B cell (primary cell): ENCODE measurements around the gene IGSF9B. TPM values are rescaled to one million over a fixed set of nuclear protein-coding genes. Genes with fewer than 3 reads are reported as not detected.

Experiments
- ATAC-seq: fragments of 200-7000 bp; cut with Tn5 transposase; one replicate; pipeline ENCODE4 v1.10.0; 2021; ENCODE audit warnings: low read depth, mild to moderate bottlenecking, moderate number of reproducible peaks, moderate library complexity
- CTCF ChIA-PET: fragments of 350-600 bp; sonication (Branson Sonifier 250); formaldehyde crosslinking; loops from one replicate; lab custom pipeline; 2021; ENCODE audit warnings: antibody characterized with exemption, inconsistent platforms; lab: Charles Lee
- POLR2A ChIA-PET: fragments of 350-600 bp; sonication (Branson Sonifier 250); formaldehyde crosslinking; loops from one replicate; lab custom pipeline; 2021; ENCODE audit warnings: antibody characterized with exemption; lab: Charles Lee
- DNase-seq: peaks from one replicate; pipeline ENCODE4 v3.0.0; 2013
- H2AFZ ChIP-seq: 2 replicates; pipeline ENCODE4 v1.6.1; 2012; ENCODE audit warnings: mild to moderate bottlenecking, low read depth, low read length; ENCODE audit not compliant: insufficient read depth, poor library complexity, severe bottlenecking
- H3K27ac ChIP-seq, 2 donors: 1 replicate in 1 of 2; 2 replicates in 1 of 2; pipeline ENCODE4 v1.5.1; 2012 to 2013; ENCODE audit warnings: low read length in 2 of 2, mild to moderate bottlenecking in 2 of 2, moderate library complexity in 1 of 2
- H3K27me3 ChIP-seq, 4 experiments: fragments of 200-600 bp in 1 of 4; sonication (generic) in 1 of 4; replicated peaks in 1 of 4; 1 replicate in 2 of 4; 2 replicates in 2 of 4; pipeline versions ENCODE4 v1.6.1 to v1.7.0; 2013 to 2016; ENCODE audit warnings: low read length in 3 of 4, mild to moderate bottlenecking in 2 of 4, mixed read lengths in 1 of 4, moderate library complexity in 1 of 4; ENCODE audit not compliant: insufficient read depth in 4 of 4, control insufficient read depth in 3 of 4; ENCODE audit errors: control extremely low read depth in 1 of 4
- H3K36me3 ChIP-seq, 2 experiments: replicated peaks in 1 of 2; 1 replicate in 1 of 2; 2 replicates in 1 of 2; pipeline versions ENCODE4 v1.6.1 to v1.7.1; 2013; ENCODE audit warnings: low read length in 1 of 2; ENCODE audit not compliant: insufficient read depth in 2 of 2, control insufficient read depth in 1 of 2; ENCODE audit errors: control extremely low read depth in 1 of 2, extremely low read depth in 1 of 2
- H3K4me1 ChIP-seq, 2 donors: fragments of 200-600 bp in 1 of 2; sonication (generic) in 1 of 2; 1 replicate in 1 of 2; 2 replicates in 1 of 2; pipeline versions ENCODE4 v1.5.1 to v1.6.1; 2013 to 2017; ENCODE audit warnings: low read length in 2 of 2; ENCODE audit not compliant: control insufficient read depth in 2 of 2, insufficient read depth in 2 of 2
- H3K4me2 ChIP-seq: replicated peaks from 2 replicates; pipeline ENCODE3; 2012; ENCODE audit warnings: mild to moderate bottlenecking, low read depth, low read length; ENCODE audit not compliant: poor library complexity, severe bottlenecking
- H3K4me3 ChIP-seq, 5 experiments: fragments of 200-600 bp in 1 of 5; sonication (generic) in 1 of 5; 1 replicate in 3 of 5; 2 replicates in 2 of 5; pipeline versions ENCODE4 v1.5.1 to v1.7.0; 2011 to 2016; ENCODE audit warnings: low read length in 4 of 5, mild to moderate bottlenecking in 4 of 5, low read depth in 2 of 5, control low read depth in 1 of 5, moderate library complexity in 1 of 5; ENCODE audit not compliant: insufficient read depth in 1 of 5; ENCODE audit errors: control extremely low read depth in 1 of 5, extremely low read depth in 1 of 5
- H3K79me2 ChIP-seq: fragments of 200-600 bp; sonication (generic); one replicate; pipeline ENCODE4 v1.6.0; 2016; ENCODE audit warnings: low read length; ENCODE audit not compliant: control insufficient read depth, insufficient read depth
- H3K9ac ChIP-seq: fragments of 200-600 bp; sonication (generic); 2 replicates; pipeline ENCODE4 v1.6.1; 2017; ENCODE audit warnings: mild to moderate bottlenecking, low read length, moderate library complexity
- H3K9me3 ChIP-seq, 3 donors: one replicate each; pipeline versions ENCODE4 v1.6.1 to v1.7.1; 2013; ENCODE audit warnings: low read length in 2 of 3; ENCODE audit not compliant: control insufficient read depth in 2 of 3, insufficient read depth in 1 of 3; ENCODE audit errors: control extremely low read depth in 1 of 3
- H4K20me1 ChIP-seq: 2 replicates; pipeline ENCODE4 v1.6.0; 2012; ENCODE audit warnings: mild to moderate bottlenecking, low read length; ENCODE audit not compliant: insufficient read depth, control insufficient read depth, poor library complexity, severe bottlenecking
- H3K27ac Mint-ChIP-seq: one replicate; pipeline ENCODE4 v1.8.0; 2021; ENCODE audit warnings: mixed read lengths
- H3K27me3 Mint-ChIP-seq: one replicate; pipeline ENCODE4 v1.8.0; 2021; ENCODE audit warnings: mixed read lengths
- H3K4me1 Mint-ChIP-seq: one replicate; pipeline ENCODE4 v1.8.0; 2021; ENCODE audit warnings: mixed read lengths
- H3K4me3 Mint-ChIP-seq: one replicate; pipeline ENCODE4 v1.8.0; 2021; ENCODE audit warnings: mixed read lengths
- H3K9me3 Mint-ChIP-seq: one replicate; pipeline ENCODE4 v1.8.0; 2022; ENCODE audit warnings: mixed read lengths; ENCODE audit not compliant: insufficient read depth
- CTCF ChIP-seq: fragments of 200-600 bp; IDR thresholded peaks from one replicate; pipeline ENCODE4 v1.8.0; 2022; ENCODE audit warnings: antibody characterized with exemption, mild to moderate bottlenecking
- EZH2 ChIP-seq: IDR thresholded peaks from 2 replicates; pipeline ENCODE4 v1.6.1; 2012; ENCODE audit warnings: borderline replicate concordance, low read depth, mild to moderate bottlenecking, moderate library complexity, low read length; ENCODE audit not compliant: insufficient read depth, poor library complexity, severe bottlenecking
- WGBS: methylation state at CpG from one replicate; pipeline ENCODE4 v1.1.5; 2013; ENCODE audit warnings: missing lambda C conversion rate; ENCODE audit not compliant: insufficient coverage; 5-methylcytosine and 5-hydroxymethylcytosine counted together
- intact Hi-C: fragments of 100-400 bp; cut with micrococcal nuclease; formaldehyde crosslinking; loops from one replicate; pipeline ENCODE4 v1.10.0; 2022
- polyA plus RNA-seq: library from polyadenylated mRNA; depleted of rRNA; stranded (reverse); fragments of >200 nt; gene quantifications from 2 replicates; pipeline ENCODE4 v1.2.3, GENCODE V29; 2012
- total RNA-seq, 2 donors: library from RNA; stranded (reverse); fragments of 120-200 nt in 1 of 2; gene quantifications; 1 replicate in 1 of 2; 2 replicates in 1 of 2; pipeline versions ENCODE4 v1.2.3 to v1.2.4, GENCODE V29; 2013 to 2022

IGSF9B gene
- total and polyA plus RNA-seq, 2 donors (not counting 1 experiment from before 2014, with no cell fraction given): 0.15 to 0.37 TPM

DNA sequence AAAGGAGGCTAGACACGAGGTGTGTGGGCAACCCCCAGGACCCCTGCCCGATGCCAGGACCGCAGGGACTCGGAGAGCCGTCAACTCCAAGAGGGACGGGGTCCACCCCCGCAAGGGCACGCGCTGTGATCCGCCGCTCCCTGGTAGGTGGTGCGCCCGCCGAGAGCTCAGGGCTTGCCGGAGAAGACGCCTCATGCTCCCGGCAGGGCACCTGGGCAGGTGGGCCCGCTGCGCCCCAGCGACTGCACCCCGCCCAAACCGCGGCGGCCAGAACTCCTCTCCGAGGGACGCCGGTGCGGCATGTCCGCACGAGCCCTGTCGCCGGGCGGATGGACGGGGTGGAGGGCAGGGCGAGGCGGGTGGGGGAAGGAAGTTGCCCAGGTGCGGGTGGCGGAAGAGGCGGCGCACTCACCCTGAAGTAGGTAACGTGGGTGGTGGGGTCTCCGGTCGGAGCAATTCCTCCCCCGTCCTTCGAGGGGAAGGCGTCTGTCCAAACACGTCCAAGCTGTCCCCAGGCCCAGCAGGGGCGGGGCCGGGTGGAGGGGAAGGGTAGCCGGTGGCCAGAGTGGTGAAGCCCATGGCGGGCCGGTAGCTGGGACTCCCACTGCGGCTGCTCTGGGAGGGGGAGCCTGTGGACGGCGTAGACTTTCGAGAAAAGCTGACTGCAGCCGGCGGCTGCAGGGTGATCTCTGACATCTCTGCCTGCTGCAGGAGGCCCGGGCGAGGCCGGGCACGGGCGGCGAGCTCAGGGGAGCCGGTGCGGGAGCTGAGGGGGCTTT lies 37.2 kb downstream of the IGSF9B start:
- peak overlapping the region; percentile 25 for H3K4me2 ChIP-seq
- no peak for DNase-seq
- H2AFZ ChIP-seq: no peak overlapping the region
- no peak for TF ChIP-seq EZH2
- TF ChIP-seq CTCF: no peak
- H3K9me3 ChIP-seq: peaks cover 0 to 3% (median 0%) of the 10 kb centered on the region in 3 donors
- H3K79me2 ChIP-seq: no peaks in the 10 kb centered on the region
- ATAC-seq: no peak
- H3K27ac Mint-ChIP-seq: no peak overlapping the region
- H3K27ac ChIP-seq: no peak overlapping the region
- intact Hi-C loops: no loop called here
- H3K9ac ChIP-seq: no peak overlapping the region
- CTCF ChIA-PET: no interaction called here
- POLR2A ChIA-PET: no interaction called here
- no peaks in the 10 kb centered on the region for H3K36me3 ChIP-seq
- H3K4me1 Mint-ChIP-seq: peaks cover 5% of the 10 kb centered on the region
- H3K4me3 ChIP-seq: no peak overlapping the region
- no peak overlapping the region for H3K4me3 Mint-ChIP-seq
- 58% methylated on average over 60 of the region's 66 CpGs for WGBS
- H4K20me1 ChIP-seq: no peaks in the 10 kb centered on the region
- H3K9me3 Mint-ChIP-seq: no peaks in the 10 kb centered on the region
- no peaks in the 10 kb centered on the region for H3K4me1 ChIP-seq
- H3K27me3 ChIP-seq: peaks cover 0 to 7% (median 0%) of the 10 kb centered on the region in 4 experiments
- H3K27me3 Mint-ChIP-seq: peaks cover 13% of the 10 kb centered on the region

DNA sequence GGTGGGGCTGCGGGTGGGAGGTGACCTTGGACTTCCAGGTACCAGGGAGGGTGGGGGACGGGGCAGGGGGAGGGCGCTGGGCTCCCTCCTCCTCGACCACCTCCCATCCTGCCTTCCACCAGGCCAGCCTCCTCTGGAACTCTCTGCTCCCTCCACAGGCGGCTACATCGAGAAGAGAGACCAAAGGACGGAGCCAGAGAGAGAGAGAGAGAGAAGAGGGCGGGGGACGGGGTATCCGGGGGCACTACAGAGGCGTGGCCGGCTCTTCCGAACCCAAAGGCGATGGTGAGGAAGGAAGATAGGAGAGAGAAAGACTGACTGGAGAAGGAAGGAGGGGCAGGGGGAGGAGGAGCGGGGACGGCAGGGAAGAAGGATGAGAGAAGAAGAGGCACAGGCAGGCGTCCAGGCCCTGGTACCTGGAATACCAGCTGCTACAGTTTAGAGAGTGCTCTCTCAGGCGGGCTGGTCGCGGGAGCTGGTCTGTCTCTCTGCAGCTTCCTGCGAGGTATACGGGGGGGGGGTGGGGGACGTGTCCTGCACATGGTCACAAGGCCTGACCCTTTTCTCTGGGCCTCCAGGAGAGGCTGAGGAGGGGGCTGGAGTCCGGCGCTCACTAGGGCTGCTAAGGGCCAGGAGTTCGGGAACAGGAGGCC lies 38.0 kb downstream of the IGSF9B start:
- TF ChIP-seq EZH2: no peak
- no peak for TF ChIP-seq CTCF
- DNase-seq: no peak
- H3K36me3 ChIP-seq: no peaks in the 10 kb centered on the region
- CTCF ChIA-PET: no interaction called here
- H3K27ac ChIP-seq: no peak overlapping the region
- 18% methylated on average over 19 of the region's 26 CpGs for WGBS
- peak overlapping the region; percentile 25 for H3K4me2 ChIP-seq
- no peak overlapping the region for H3K9ac ChIP-seq
- POLR2A ChIA-PET: no interaction called here
- Mint-ChIP-seq H3K27me3 (peaks cover 13% of the 10 kb centered on the region), H3K4me3 (peak overlapping the region; percentile 60), H3K4me1 (peaks cover 5% of the 10 kb centered on the region), H3K9me3 (no peaks in the 10 kb centered on the region), H3K27ac (no peak overlapping the region)
- no peaks in the 10 kb centered on the region for H3K79me2 ChIP-seq
- no peaks in the 10 kb centered on the region for H3K4me1 ChIP-seq
- H2AFZ ChIP-seq: no peak overlapping the region
- peaks cover 0 to 7% (median 0%) of the 10 kb centered on the region in 4 experiments for H3K27me3 ChIP-seq
- no peaks in the 10 kb centered on the region for H4K20me1 ChIP-seq
- peaks cover 0 to 3% (median 0%) of the 10 kb centered on the region in 3 donors for H3K9me3 ChIP-seq
- intact Hi-C loops: no loop called here
- ATAC-seq: no peak
- H3K4me3 ChIP-seq: no peak overlapping the region
